GM12892 (cell line): ENCODE data around the gene PIK3R5.

Experiments
- POLR2A ChIP-seq: IDR thresholded peaks from 2 replicates; pipeline ENCODE4 v1.6.1; 2011; ENCODE audit warnings: low read depth, low read length, control low read depth
- POLR2AphosphoS5 ChIP-seq: IDR thresholded peaks from 2 replicates; pipeline ENCODE4 v1.6.1; 2011; ENCODE audit warnings: low read depth, low read length, control low read depth

DNA sequence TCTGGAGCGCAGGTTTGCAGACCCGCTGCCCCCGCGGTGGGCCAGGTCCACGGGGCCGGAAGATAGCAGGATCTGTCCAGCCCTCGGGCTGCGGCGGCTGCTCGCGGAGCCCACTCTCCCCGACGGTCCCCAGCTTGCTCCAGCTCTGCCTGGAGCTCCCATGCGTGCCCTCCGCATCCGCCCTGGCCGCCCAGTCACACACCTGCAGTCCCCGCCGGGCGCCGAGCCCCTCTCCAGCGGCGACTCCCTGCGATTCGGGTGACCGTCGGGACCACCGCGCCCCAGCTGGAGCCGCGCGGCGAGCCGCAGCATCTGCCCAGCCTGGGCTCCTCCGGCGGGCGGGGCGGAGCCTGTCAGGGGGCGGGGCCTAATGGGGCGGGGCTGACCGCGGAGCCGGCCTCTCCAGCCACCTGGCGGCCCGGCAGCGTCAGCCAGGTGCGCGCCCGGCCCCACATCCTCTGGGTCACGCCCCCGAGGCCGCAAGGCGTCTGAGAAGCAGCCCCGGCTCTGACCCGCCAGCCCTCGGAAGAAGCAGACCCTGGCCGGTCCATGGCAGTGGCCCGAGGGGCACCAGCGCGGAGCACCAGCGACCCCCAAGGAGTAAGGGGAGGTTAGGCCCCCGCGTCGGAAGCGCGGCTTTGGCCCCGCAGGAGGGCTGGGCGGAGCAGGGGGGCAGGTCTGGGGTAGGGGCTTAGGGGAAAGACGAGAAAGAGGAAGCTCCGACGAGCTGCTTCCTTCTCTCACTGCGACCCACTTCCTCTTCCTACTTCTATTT is at the start of gene PIK3R5:
- TF ChIP-seq POLR2AphosphoS5 (no peak; the same call in 1 of the 2 replicates), POLR2A (peak; percentile 70; the same call in 1 of the 2 replicates)
